ENCODE measurements around the gene ARHGDIA. TPM values are rescaled to one million over a fixed set of nuclear protein-coding genes. Genes with fewer than 3 reads are reported as not detected.

The ARHGDIA gene
- total and polyA plus RNA-seq, 8 donors, result 99.5 to 225 (median 160) TPM

DNA sequence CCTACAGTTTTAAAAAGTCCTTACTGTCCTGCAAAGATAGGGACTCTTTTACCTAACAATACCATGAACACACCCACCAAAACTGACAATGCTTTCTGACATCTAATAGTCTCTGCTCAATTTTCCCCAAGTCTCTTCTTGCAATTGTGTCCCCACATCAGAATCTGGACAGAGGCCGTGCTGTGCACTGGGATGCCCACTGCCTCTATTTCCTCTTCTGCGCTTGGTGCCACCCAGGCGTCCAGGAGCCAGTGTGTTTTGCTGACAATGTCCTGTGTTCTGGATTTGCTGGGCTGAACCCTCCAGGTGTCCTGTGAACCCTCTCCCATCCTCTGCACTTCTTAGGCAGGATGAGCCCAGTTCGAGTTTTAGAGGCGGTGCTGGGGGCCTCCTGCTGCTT, 6.4 kb upstream of the ARHGDIA start:
- FAIRE-seq, result no peak
- Histone ChIP-seq H3K4me1 (peaks cover 0 to 2% (median 0%) of the 10 kb centered on the region in 3 donors), H3K27ac (no peak overlapping the region), H3K27me3 (no peaks in the 10 kb centered on the region), H3K9me3 (no peaks in the 10 kb centered on the region), H3K36me3 (no peaks in the 10 kb centered on the region), H3K4me3 (no peak overlapping the region)
- DNase-seq, result no peak
- WGBS, 2 donors, result 89 to 90% methylated on average over 5 of the region's 5 CpGs
- no peak for ATAC-seq
- TF ChIP-seq, protein P1, sequence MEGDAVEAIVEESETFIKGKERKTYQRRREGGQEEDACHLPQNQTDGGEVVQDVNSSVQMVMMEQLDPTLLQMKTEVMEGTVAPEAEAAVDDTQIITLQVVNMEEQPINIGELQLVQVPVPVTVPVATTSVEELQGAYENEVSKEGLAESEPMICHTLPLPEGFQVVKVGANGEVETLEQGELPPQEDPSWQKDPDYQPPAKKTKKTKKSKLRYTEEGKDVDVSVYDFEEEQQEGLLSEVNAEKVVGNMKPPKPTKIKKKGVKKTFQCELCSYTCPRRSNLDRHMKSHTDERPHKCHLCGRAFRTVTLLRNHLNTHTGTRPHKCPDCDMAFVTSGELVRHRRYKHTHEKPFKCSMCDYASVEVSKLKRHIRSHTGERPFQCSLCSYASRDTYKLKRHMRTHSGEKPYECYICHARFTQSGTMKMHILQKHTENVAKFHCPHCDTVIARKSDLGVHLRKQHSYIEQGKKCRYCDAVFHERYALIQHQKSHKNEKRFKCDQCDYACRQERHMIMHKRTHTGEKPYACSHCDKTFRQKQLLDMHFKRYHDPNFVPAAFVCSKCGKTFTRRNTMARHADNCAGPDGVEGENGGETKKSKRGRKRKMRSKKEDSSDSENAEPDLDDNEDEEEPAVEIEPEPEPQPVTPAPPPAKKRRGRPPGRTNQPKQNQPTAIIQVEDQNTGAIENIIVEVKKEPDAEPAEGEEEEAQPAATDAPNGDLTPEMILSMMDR (IDR thresholded peaks at IDR 0.05), result no peak
- intact Hi-C loops (cut with DNase I), result no loop called here

DNA sequence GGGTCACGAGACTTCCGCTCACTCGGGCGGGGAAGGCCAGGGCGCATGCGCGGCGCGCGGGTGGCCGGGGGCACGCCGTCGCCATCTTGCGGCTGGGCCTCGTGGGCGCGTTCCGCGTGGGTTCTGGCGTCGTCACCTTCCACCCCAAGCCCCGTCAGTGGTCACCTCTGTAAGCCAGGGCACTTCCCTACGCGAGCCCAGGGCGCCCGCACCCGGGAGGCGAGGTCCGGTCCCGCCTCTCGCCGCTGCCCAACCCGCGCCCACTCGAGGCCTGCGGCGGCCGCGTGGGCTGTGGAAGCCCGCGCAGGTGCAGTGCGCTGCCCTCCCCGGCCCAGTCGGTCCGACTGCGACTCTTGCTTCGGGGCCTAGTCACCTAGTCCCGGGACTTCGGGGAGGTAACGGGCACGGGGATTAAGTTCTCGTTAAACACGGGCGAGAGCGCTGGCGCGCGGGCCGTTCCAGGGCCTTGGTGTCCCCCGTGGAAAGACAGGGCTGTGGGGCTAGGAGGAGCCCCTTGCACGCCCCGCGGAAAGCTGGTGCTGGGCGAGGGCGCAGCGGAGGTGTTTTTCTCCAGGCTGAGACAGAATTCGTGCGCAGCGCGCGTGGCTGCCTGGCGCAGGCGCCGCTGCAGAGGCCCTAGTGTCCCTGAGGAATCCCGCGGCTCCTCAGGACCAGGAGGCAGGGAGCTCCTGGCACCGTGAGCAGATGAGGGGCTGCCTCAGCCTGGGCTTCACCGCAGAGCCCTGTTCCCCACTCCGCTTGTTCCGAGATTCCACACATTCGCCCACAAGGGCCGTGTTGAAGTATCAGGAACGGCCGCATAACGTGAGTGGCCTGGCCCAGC, 472 bp upstream of the ARHGDIA start:
- no peaks in the 10 kb centered on the region for H3K9me3 ChIP-seq
- FAIRE-seq, result no peak
- ATAC-seq, result peak; percentile 62 to 72 (median 66)

DNA sequence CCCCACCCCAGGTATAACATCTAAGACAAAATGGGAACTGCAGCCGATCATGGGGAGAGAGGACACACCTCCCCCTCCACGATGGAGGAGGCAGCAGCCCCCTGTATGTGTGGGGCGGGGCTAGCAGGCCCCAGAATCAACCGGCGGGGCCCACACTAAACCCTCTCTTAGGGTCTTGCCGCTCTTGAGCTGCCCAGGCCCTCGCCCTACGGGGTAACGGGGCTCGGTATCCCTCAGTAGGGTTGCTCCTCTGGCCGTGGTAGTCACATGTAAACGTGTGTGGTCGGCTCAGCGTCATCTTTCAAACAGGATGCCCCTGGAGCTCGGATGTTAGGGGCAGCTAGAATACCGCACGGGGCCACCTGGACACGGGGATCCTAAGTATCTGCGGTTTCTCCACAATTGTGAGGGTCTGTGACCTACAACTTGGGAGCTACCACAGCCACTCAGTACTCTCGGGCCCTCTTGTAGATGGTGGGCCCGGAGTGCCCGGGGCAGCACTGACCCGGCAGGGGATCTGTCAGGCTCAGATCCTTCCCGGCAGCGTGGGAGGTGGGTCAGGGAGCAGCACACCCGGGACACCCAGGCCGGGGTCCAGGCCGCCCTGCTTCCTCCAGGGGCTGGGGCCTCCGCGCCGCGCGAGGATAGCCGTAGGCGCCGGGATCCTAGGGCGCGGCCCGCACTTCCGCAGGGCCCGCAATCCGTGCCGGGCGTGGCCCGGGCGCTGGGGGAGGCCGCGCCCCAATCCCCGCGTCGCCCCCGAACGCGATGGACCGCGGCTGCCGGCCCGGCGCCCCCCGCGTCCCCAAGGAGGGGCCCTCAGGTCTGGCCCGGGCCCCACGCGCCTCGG, 781 bp downstream of the ARHGDIA start:
- ATAC-seq, result peak in 2 of 4 donors; percentile 0 to 1
- FAIRE-seq, result no peak

More for the DNA sequence above, 472 bp upstream of the ARHGDIA start:
- WGBS, 2 donors, result 1% methylated on average over 68 to 86 of the region's 86 CpGs
- H3K27me3 ChIP-seq, result no peaks in the 10 kb centered on the region
- H3K36me3 ChIP-seq, result peaks cover 0 to 16% (median 10%) of the 10 kb centered on the region in 3 donors
- intact Hi-C loops (cut with DNase I), result no loop called here
- TF ChIP-seq, protein P1 (IDR thresholded peaks at IDR 0.05), result no peak
- DNase-seq, result peak; percentile 93 to 99 (median 96)
- H3K27ac ChIP-seq, result peak overlapping the region; percentile 96 to 100 (median 98)
- peaks cover 10 to 31% (median 19%) of the 10 kb centered on the region in 3 donors for H3K4me1 ChIP-seq
- H3K4me3 ChIP-seq, result peak overlapping the region; percentile 59 to 96 (median 84)

DNA sequence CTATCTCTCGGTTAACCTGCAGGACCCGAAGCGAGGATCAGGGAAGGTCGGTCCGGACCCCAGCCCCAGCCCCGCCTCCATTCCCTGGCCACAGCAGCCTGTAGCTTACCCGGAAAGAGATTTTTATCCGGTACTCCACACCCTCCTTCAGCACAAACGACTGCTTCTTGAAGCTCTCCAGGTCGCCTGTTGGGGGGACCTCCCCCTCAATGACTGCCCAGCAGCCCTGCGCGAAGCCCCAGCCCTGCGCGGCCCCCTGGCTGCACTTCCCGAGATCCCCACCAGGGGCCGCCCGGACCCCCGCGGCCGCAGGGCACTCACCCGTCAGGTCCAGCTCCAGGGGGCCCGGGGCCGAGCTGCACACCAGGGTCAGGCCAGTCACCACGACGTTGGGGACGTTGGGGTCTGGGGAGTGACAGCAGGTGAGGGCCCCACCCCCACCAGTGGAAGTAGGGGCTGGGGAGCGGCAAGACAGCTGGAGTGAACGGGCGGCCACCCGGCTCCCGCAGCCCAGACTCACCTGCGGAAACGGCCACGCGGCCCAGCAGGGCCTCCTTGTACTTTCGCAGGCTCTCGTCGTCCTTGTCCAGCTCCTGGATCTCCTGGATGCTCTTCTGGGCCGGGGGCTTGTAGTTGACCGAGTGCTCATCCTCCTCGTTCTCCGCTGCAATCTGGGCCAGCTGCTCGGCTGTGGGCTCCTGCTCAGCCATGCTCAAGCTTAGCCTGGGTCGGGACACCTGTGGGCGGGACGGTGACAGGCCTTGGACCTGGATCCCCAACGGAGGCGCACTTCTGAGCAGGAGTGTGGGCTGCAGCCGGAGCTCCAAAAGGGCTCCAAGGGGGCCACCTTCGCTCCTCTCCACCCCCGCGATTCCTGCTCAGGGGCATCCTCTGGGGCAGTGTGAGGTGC, 1.7 kb downstream of the ARHGDIA start:
- DNase-seq, result peak in 5 of 6 donors; percentile 48 to 89 (median 71)
- Histone ChIP-seq H3K27me3 (no peaks in the 10 kb centered on the region), H3K9me3 (no peaks in the 10 kb centered on the region), H3K36me3 (peaks cover 0 to 16% (median 10%) of the 10 kb centered on the region in 3 donors), H3K4me1 (peaks cover 26 to 52% (median 39%) of the 10 kb centered on the region in 3 donors), H3K4me3 (peak overlapping the region in 3 of 4 donors; percentile 59 to 87 (median 82)), H3K27ac (peak overlapping the region; percentile 15 to 100 (median 96))
- intact Hi-C loops (cut with DNase I), result no loop called here
- peak in 3 of 4 donors; percentile 2 to 12 (median 5) for ATAC-seq
- WGBS, 2 donors, result 24 to 27% methylated on average over 45 to 52 of the region's 52 CpGs
- TF ChIP-seq, protein P1 (IDR thresholded peaks at IDR 0.05), result peak; percentile 68 to 87 (median 78)
- FAIRE-seq, result no peak

More for the DNA sequence above, 781 bp downstream of the ARHGDIA start:
- no peaks in the 10 kb centered on the region for H3K9me3 ChIP-seq
- intact Hi-C loops (cut with DNase I), result no loop called here
- H3K36me3 ChIP-seq, result peaks cover 0 to 16% (median 10%) of the 10 kb centered on the region in 3 donors
- peak; percentile 42 to 89 (median 65) for DNase-seq
- 2 to 4% methylated on average over 46 to 65 of the region's 65 CpGs for WGBS, 2 donors
- TF ChIP-seq, protein P1 (IDR thresholded peaks at IDR 0.05), result no peak
- H3K27me3 ChIP-seq, result no peaks in the 10 kb centered on the region
- peak overlapping the region; percentile 81 to 100 (median 96) for H3K27ac ChIP-seq
- H3K4me3 ChIP-seq, result peak overlapping the region; percentile 59 to 87 (median 70)
- peaks cover 21 to 43% (median 32%) of the 10 kb centered on the region in 3 donors for H3K4me1 ChIP-seq
